HepG2 (cell line): ENCODE results near the gene ABTB2. TPM values are rescaled to one million over a fixed set of nuclear protein-coding genes. Genes with fewer than 3 reads are reported as not detected.

Experiments used
- ELF4 ChIP-seq: sonication (generic); formaldehyde crosslinking; IDR thresholded peaks from 2 replicates; pipeline ENCODE4 v1.5.0; 2020; ENCODE audit warnings: missing genetic modification reagents, mild to moderate bottlenecking, moderate library complexity, borderline replicate concordance
- EZH2 ChIP-seq: conservative IDR thresholded peaks from 2 replicates; pipeline ENCODE4 v1.6.1; 2012; ENCODE audit warnings: mild to moderate bottlenecking, low read depth, low read length, moderate library complexity
- GTF2F1 ChIP-seq: fragments of 150-350 bp; IDR thresholded peaks from 2 replicates; pipeline ENCODE4 v1.6.1; 2014; ENCODE audit warnings: low read length
- GTF3A ChIP-seq: sonication (generic); formaldehyde crosslinking; conservative IDR thresholded peaks from 2 replicates; pipeline ENCODE4 v1.4.0; 2020; ENCODE audit warnings: mild to moderate bottlenecking, missing genetic modification reagents
- JUND ChIP-seq: sonication (generic); formaldehyde crosslinking; IDR thresholded peaks from 2 replicates; pipeline ENCODE4 v1.8.0; 2022; ENCODE audit warnings: mild to moderate bottlenecking, missing genetic modification reagents
- KLF16 ChIP-seq, 2 experiments: sonication (generic) in 1 of 2; formaldehyde crosslinking in 1 of 2; IDR thresholded peaks; 2 replicates each; pipeline versions ENCODE4 v1.6.1 to v1.8.0; 2016 to 2023; ENCODE audit warnings: missing genetic modification reagents in 2 of 2, missing compliant biosample characterization in 1 of 2
- MED1 ChIP-seq: sonication (generic); formaldehyde crosslinking; IDR thresholded peaks from 2 replicates; pipeline ENCODE4 v1.4.0; 2020; ENCODE audit warnings: missing genetic modification reagents
- RARA ChIP-seq: IDR thresholded peaks from 2 replicates; pipeline ENCODE4 v1.6.1; 2016; ENCODE audit warnings: missing genetic modification reagents, missing compliant biosample characterization
- RBM39 ChIP-seq: fragments of 200-400 bp; formaldehyde crosslinking; IDR thresholded peaks from one replicate; pipeline ENCODE4 v1.6.1; 2018; ENCODE audit warnings: antibody characterized with exemption, mild to moderate bottlenecking, low read depth, low read length; ENCODE audit not compliant: poor library complexity, severe bottlenecking
- TBP ChIP-seq: sonication (generic); formaldehyde crosslinking; IDR thresholded peaks from 2 replicates; pipeline ENCODE4 v1.5.0; 2020; ENCODE audit warnings: missing genetic modification reagents
- TOE1 ChIP-seq: sonication (generic); formaldehyde crosslinking; IDR thresholded peaks from 2 replicates; pipeline ENCODE4 v1.4.0; 2020; ENCODE audit warnings: mild to moderate bottlenecking, missing genetic modification reagents
- ZNF12 ChIP-seq: sonication (generic); formaldehyde crosslinking; IDR thresholded peaks from 2 replicates; pipeline ENCODE4 v1.5.0; 2020; ENCODE audit warnings: missing genetic modification reagents
- ZNF136 ChIP-seq: sonication (generic); formaldehyde crosslinking; IDR thresholded peaks from 2 replicates; pipeline ENCODE4 v1.8.1; 2022; ENCODE audit warnings: low read depth, mild to moderate bottlenecking, moderate library complexity, missing genetic modification reagents
- ZNF616 ChIP-seq: sonication (generic); formaldehyde crosslinking; IDR thresholded peaks from 2 replicates; pipeline ENCODE4 v1.5.0; 2020; ENCODE audit warnings: low read depth, mild to moderate bottlenecking, missing genetic modification reagents
- ZNF713 ChIP-seq: sonication (generic); formaldehyde crosslinking; IDR thresholded peaks from 2 replicates; pipeline ENCODE4 v1.4.0; 2020; ENCODE audit warnings: mild to moderate bottlenecking, missing genetic modification reagents
- ZNF747 ChIP-seq: sonication (generic); formaldehyde crosslinking; IDR thresholded peaks from 2 replicates; pipeline ENCODE4 v1.8.1; 2023; ENCODE audit warnings: missing genetic modification reagents, mild to moderate bottlenecking, borderline replicate concordance
- ZNF891 ChIP-seq: sonication (generic); formaldehyde crosslinking; IDR thresholded peaks from 2 replicates; pipeline ENCODE4 v1.5.0; 2020; ENCODE audit warnings: mild to moderate bottlenecking, missing genetic modification reagents
- polyA plus RNA-seq, 8 experiments: library from polyadenylated mRNA; depleted of rRNA in 3 of 8; stranded (reverse) in 7 of 8; unstranded in 1 of 8; fragments of >200 nt; fragmentation: Illumina TruSeq in 4 of 8; extraction: Trizol in 4 of 8; gene quantifications; 2 replicates each; pipeline versions ENCODE4 v1.2.1 to v1.2.3, GENCODE V29; 2011 to 2016; ENCODE audit warnings: low read depth in 4 of 8, missing spikeins in 1 of 8, mixed read lengths in 1 of 8; ENCODE audit not compliant: insufficient read depth in 1 of 8
- total RNA-seq, 5 experiments: library from RNA; depleted of rRNA; stranded (reverse); fragments of >200 nt; fragmentation: Illumina TruSeq; extraction: Trizol; gene quantifications; 2 replicates each; pipeline ENCODE4 v1.2.3, GENCODE V29; 2016; ENCODE audit warnings: low read depth in 1 of 5
- TF ChIP-seq, protein P1 (sequence below): sonication (generic); formaldehyde crosslinking; IDR thresholded peaks from 2 replicates; pipeline ENCODE4 v1.4.0; 2020; ENCODE audit warnings: missing genetic modification reagents; ENCODE audit errors: not compliant biosample characterization
- TF ChIP-seq, protein P2 (sequence below): sonication (generic); formaldehyde crosslinking; IDR thresholded peaks from 2 replicates; pipeline ENCODE4 v1.8.1; 2023; ENCODE audit warnings: mild to moderate bottlenecking, missing genetic modification reagents
- TF ChIP-seq, protein P3 (sequence below): sonication (generic); formaldehyde crosslinking; IDR thresholded peaks from 2 replicates; pipeline ENCODE4 v1.5.1; 2020; ENCODE audit warnings: missing genetic modification reagents, mild to moderate bottlenecking, borderline replicate concordance
- TF ChIP-seq, protein P4 (sequence below): sonication (generic); formaldehyde crosslinking; IDR thresholded peaks from 2 replicates; pipeline ENCODE4 v1.4.0; 2020; ENCODE audit warnings: missing genetic modification reagents, mild to moderate bottlenecking, borderline replicate concordance

Gene ABTB2
- total and polyA plus RNA-seq, 2 of the 13 experiments (the other 11 are each of a cell fraction or from before 2014, with no cell fraction given): 5.1 to 15.4 TPM

DNA sequence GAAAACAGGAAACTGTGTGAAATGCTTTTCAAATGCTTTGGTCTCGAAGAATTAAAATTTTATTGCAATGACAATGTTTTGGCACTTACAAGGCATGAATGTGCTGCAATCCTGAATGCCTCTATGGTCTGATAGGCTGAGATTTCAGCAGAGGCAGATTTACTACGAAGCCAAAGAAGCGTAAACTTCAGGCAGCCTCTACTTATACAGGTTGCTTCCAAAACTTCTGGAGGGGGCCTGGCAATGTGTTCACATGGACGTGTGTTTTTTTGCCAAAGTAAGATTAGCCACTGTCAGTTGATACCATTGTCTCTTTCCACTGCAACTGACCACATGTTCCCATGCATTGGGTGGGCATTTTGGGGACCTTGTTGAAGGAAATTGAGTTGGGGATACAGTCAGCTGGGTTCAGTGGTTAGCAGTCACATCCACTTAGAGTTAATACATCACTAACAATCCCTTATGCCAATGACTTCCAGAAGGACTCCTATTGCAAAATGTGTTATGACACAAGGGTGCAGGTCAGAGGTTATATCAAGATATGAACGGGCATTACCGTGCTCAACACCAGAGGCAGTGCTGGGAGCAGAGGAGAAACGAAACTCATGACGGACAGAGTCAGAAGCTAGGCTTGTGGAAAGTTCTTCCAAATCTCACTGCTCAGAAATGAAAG, 48.8 kb downstream of the ABTB2 start (continued):
- TF ChIP-seq, protein P1, sequence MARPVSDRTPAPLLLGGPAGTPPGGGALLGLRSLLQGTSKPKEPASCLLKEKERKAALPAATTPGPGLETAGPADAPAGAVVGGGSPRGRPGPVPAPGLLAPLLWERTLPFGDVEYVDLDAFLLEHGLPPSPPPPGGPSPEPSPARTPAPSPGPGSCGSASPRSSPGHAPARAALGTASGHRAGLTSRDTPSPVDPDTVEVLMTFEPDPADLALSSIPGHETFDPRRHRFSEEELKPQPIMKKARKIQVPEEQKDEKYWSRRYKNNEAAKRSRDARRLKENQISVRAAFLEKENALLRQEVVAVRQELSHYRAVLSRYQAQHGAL (CRISPR knock-in tag): no peak
- TF ChIP-seq, protein P2, sequence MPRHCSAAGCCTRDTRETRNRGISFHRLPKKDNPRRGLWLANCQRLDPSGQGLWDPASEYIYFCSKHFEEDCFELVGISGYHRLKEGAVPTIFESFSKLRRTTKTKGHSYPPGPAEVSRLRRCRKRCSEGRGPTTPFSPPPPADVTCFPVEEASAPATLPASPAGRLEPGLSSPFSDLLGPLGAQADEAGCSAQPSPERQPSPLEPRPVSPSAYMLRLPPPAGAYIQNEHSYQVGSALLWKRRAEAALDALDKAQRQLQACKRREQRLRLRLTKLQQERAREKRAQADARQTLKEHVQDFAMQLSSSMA (CRISPR knock-in tag): no peak
- TF ChIP-seq RBM39: no peak
- no peak for TF ChIP-seq GTF3A (CRISPR knock-in tag)
- TF ChIP-seq ZNF136: no peak
- TF ChIP-seq, protein P3, sequence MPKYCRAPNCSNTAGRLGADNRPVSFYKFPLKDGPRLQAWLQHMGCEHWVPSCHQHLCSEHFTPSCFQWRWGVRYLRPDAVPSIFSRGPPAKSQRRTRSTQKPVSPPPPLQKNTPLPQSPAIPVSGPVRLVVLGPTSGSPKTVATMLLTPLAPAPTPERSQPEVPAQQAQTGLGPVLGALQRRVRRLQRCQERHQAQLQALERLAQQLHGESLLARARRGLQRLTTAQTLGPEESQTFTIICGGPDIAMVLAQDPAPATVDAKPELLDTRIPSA (CRISPR knock-in tag): no peak
- no peak for TF ChIP-seq JUND
- peak; percentile 77; the same call in 1 of the 2 replicates for TF ChIP-seq MED1 (CRISPR knock-in tag)
- TF ChIP-seq TBP (CRISPR knock-in tag): no peak
- TF ChIP-seq ZNF747: no peak
- TF ChIP-seq KLF16 (CRISPR knock-in tag; IDR thresholded peaks at IDR 0.05): peak in 1 of 2 experiments; percentile 70; a peak in 1 of 4 replicates
- peak; percentile 82 for TF ChIP-seq RARA (CRISPR knock-in tag)
- no peak for TF ChIP-seq ZNF616 (CRISPR knock-in tag)
- TF ChIP-seq, protein P4, sequence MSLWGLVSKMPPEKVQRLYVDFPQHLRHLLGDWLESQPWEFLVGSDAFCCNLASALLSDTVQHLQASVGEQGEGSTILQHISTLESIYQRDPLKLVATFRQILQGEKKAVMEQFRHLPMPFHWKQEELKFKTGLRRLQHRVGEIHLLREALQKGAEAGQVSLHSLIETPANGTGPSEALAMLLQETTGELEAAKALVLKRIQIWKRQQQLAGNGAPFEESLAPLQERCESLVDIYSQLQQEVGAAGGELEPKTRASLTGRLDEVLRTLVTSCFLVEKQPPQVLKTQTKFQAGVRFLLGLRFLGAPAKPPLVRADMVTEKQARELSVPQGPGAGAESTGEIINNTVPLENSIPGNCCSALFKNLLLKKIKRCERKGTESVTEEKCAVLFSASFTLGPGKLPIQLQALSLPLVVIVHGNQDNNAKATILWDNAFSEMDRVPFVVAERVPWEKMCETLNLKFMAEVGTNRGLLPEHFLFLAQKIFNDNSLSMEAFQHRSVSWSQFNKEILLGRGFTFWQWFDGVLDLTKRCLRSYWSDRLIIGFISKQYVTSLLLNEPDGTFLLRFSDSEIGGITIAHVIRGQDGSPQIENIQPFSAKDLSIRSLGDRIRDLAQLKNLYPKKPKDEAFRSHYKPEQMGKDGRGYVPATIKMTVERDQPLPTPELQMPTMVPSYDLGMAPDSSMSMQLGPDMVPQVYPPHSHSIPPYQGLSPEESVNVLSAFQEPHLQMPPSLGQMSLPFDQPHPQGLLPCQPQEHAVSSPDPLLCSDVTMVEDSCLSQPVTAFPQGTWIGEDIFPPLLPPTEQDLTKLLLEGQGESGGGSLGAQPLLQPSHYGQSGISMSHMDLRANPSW: no peak
- TF ChIP-seq ELF4 (CRISPR knock-in tag): no peak
- no peak for TF ChIP-seq GTF2F1
- TF ChIP-seq ZNF713 (CRISPR knock-in tag): no peak
- TF ChIP-seq ZNF891: no peak
- no peak for TF ChIP-seq EZH2
- TF ChIP-seq TOE1 (CRISPR knock-in tag): 0 out of 2 replicates have a peak, but pooled peaks have one; percentile 33
- TF ChIP-seq ZNF12 (CRISPR knock-in tag): no peak
